Right hindlimb (tissue), 1 donor: Measurements from ENCODE around the gene NABP2.

ENCODE experiments used
- DNase-seq: peaks from one replicate; pipeline ENCODE4 v3.0.0-alpha.2; 2018

Gene NABP2

DNA sequence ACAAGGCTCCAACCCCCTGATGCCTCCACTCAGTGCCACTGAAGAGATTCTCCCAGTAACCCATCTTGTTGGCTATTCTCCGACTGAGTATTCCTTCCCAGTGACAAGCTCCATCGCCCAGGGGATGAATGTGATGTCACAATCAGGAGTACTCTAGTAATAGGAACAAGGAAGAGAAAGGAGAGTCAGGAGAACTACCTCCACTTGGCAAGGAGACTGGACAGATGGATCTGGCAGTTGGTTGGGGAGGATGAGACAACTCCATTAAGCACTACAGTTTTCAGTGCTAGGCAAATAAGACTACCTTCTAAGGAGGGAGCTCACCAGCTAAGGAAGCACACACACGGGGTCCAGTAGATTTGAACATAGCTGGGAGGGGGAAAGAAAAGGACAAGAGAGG lies 7.7 kb upstream of the NABP2 start:
- DNase-seq: no peak

- no peak for DNase-seq
Observed at GRCh38 chr12:56219840-56220239, 4.3 kb upstream of the NABP2 start.

- no peak for DNase-seq
Observed at GRCh38 chr12:56220611-56221231, 3.4 kb upstream of the NABP2 start.

DNA sequence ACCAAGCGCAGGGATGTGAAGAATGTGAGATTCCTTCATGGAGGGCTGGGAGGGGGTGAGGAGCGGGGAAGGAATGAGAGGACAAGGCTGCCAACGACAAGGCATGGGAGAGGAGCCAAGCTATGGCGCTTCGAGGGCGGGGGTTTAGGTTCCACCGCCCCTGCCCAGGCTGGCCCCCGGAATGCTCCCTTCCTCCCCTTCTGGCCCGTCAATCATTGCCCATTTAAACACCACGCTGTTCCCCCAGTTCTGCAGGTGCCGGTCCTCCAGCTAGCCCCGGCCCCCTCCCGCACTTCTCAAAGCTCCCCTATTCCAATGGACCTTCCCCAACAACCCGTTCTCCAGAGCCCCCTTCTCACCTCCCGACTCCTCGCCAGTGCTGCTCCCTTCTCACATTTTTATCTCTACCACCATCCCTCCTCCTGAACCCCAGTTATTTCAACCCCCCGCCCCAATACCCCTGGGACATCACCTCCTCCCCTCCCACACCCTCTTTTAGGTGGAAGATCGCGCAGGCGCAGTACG lies 2.8 kb upstream of the NABP2 start:
- DNase-seq: peak; percentile 86

DNA sequence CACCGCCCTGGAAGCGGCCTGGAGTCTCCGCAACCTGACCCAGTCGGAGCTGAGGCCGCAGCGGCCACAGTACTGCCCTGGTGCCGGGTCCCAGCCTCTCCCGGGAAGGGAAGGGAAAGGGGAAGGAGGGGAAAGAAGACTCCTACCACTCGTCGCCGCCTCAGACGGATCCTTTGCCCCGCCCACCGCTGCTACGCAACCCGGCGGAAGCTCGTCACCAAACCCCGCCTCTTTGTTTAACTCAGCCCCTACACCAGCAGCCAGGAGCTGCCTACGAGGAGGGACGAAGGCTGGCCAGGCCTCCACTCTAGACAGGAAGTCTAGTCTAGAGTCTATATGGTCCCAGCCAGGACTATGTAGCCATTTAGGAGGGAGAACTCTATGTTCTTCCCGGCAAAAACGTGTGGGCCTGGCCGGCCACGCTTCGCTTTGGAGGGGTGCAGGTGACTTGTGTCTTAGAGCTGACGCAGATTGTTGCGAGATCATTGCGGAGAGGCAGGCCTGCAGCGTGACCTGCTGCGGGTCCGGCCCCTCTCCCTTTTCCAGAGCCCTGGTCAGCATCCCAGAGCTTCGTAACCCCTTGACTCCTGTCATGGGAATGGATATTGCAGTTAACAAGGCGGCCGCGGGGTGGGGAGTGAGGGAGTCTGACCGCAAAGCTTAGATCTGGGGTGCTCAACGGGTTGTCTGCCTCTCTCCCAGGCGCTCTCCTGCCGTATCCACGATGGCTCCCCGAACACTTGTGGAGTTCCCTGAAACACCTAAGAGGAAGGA lies 2.2 kb upstream of the NABP2 start, which contains the start of gene RNF41:
Gene RNF41 (minus strand): TSS at position 166 of the 774 bp plus-strand sequence. CDS start 7,875 bp downstream, outside the sequence.
- peak; percentile 99 for DNase-seq

GRCh38 chr12:56222531-56222895 lies 1.6 kb upstream of the NABP2 start:
- DNase-seq: no peak

GRCh38 chr12:56223571-56224101 lies 506 bp upstream of the NABP2 start:
- no peak for DNase-seq

GRCh38 chr12:56224954-56225353 lies 812 bp downstream of the NABP2 start:
- no peak for DNase-seq

GRCh38 chr12:56229082-56229481 lies 4.9 kb downstream of the NABP2 start:
- no peak for DNase-seq

DNA sequence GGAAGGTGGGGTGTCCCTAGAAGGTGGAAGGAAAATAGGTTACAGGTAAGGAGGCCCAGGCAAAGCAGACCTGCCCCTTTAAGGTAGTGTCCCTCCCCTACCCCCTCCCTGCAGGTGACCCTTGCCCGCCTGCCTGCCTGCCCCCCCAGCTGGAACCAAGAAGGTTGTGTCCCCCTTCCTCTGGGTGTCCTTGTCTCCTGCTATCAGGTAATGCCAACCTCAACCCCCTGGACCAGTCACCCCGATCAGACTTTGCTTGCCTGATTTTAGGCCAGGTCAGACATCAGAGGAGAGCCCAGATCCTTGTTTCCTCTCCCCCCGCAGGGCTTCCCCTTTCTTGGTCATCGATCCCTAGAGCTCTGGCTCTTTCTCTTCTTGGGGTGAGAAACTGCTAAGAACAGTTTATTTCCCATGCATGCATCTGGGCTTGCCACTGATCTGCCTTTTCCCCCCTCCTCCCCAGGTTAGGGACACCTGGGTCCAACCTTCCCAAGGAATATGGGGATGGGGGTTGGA lies 5.8 kb downstream of the NABP2 start, which contains the start of gene SLC39A5:
Gene SLC39A5 (plus strand): TSS at position 136 of the 516 bp plus-strand sequence. CDS start 1,224 bp downstream, outside the sequence.
- no peak for DNase-seq

GRCh38 chr12:56230432-56231183 lies 6.5 kb downstream of the NABP2 start:
- no peak for DNase-seq

GRCh38 chr12:56231184-56231582 lies 7.0 kb downstream of the NABP2 start:
- no peak for DNase-seq

DNA sequence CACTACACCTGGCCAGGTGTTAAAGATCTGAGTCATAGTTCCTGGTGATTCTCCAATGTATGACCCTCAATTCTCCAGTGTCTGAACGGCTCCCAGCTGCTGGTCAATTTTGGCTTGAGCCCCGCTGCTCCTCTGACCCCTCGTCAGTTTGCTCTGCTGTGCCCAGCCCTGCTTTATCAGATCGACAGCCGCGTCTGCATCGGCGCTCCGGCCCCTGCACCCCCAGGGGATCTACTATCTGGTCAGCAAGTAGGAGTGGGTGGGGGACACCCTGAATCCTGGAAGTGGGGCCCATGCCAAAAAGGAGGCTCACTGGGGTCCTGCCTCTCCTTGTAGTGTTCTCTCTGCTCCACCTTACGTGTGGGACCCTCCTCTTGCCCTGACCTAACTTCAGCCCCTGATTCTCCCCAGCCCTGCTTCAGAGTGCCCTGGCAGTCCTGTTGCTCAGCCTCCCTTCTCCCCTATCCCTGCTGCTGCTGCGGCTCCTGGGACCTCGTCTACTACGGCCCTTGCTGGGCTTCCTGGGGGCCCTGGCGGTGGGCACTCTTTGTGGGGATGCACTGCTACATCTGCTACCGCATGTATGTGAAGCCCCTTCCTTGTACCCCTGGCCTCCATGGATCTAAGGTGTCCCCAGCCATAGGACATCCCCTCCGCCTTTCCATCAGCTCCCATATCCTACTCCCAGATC lies 10.7 kb downstream of the NABP2 start:
- no peak for DNase-seq

- DNase-seq: no peak
Observed at GRCh38 chr12:56236091-56236490, 11.9 kb downstream of the NABP2 start.

DNA sequence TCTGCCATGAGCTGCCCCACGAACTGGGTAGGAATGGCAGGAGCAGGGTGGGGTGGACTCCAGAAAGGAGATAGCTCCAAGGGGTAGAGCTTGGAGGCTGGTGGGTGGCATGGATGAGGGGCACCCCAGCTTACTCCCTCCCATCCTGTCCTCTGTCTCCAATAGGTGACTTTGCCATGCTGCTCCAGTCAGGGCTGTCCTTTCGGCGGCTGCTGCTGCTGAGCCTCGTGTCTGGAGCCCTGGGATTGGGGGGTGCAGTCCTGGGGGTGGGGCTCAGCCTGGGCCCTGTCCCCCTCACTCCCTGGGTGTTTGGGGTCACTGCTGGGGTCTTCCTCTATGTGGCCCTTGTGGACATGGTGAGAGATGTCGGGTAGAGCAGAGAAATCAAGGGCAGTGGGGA lies 12.8 kb downstream of the NABP2 start:
- no peak for DNase-seq

- DNase-seq: no peak
Observed at GRCh38 chr12:56237552-56237951, 13.4 kb downstream of the NABP2 start.

- DNase-seq: no peak
Observed at GRCh38 chr12:56241424-56242303, 17.5 kb downstream of the NABP2 start.

- DNase-seq: no peak
Observed at GRCh38 chr12:56242986-56243385, 18.8 kb downstream of the NABP2 start.

DNA sequence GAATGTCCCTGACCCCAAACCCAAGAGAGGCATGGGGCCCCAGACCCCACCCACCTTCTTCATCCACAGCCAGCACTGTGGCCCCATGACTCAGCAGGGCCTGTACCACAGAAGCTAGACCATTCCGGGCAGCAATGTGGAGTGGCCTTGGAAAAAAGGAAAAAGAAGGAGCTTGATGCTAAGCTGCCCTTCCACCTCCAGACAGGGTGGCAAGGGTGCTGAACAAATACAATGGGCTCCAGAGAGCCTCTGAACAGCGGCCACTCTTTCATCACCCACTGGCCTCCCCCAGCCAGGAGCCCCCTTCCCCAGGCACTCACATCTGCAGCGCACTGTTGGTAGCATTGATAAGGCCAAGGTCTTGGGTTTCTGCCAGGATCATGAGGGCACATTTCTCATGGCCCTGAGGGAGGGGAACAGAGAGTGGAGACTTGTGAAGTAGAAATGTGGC lies 19.6 kb downstream of the NABP2 start:
- no peak for DNase-seq

- DNase-seq: no peak
Observed at GRCh38 chr12:56244494-56244893, 20.4 kb downstream of the NABP2 start.

DNA sequence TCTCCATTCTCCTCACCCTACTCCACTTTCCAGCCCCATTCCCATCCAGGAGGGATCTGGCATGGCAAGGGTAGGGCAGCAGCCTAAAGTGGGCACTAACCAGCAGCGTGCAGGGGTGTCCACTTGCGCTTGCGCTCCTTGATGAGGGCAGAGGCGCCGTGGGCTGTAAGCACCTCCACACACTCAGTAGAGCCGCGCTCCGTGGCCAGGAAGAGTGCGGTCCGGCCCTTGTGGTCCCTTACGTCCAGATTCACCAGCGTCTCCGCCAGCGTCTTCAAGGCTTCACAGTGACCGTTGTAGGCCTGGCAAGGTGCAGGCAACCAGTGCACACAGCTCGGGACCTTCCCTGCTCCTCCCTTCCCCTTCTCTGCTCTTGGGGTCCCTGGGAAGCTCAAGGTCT lies 23.8 kb downstream of the NABP2 start:
- no peak for DNase-seq
